HepG2 (cell line): ENCODE measurements around the gene MYOZ1.

ENCODE experiments used
- ESRRA ChIP-seq: sonication (generic); formaldehyde crosslinking; IDR thresholded peaks from 2 replicates; pipeline ENCODE4 v1.5.1; 2020; ENCODE audit warnings: mild to moderate bottlenecking, low read depth, missing genetic modification reagents
- FOXK1 ChIP-seq: sonication (generic); formaldehyde crosslinking; IDR thresholded peaks from 2 replicates; pipeline ENCODE4 v1.4.0; 2020; ENCODE audit warnings: low read depth, missing genetic modification reagents, borderline replicate concordance
- HNF4G ChIP-seq, 2 experiments: sonication (generic) in 1 of 2; formaldehyde crosslinking in 1 of 2; IDR thresholded peaks; 2 replicates each; pipeline versions ENCODE4 v1.4.0 to v1.6.1; 2011 to 2020; ENCODE audit warnings: borderline replicate concordance in 2 of 2, low read depth in 2 of 2, mild to moderate bottlenecking in 2 of 2, low read length in 1 of 2, missing genetic modification reagents in 1 of 2, moderate library complexity in 1 of 2
- ISL2 ChIP-seq: sonication (generic); formaldehyde crosslinking; IDR thresholded peaks from 2 replicates; pipeline ENCODE4 v1.5.0; 2020; ENCODE audit warnings: missing genetic modification reagents
- MAFG ChIP-seq: sonication (generic); formaldehyde crosslinking; IDR thresholded peaks from 2 replicates; pipeline ENCODE4 v1.5.1; 2020; ENCODE audit warnings: mild to moderate bottlenecking, missing genetic modification reagents
- SNRNP70 ChIP-seq: fragments of 200-400 bp; formaldehyde crosslinking; IDR thresholded peaks from 2 replicates; pipeline ENCODE4 v1.6.1; 2017; ENCODE audit warnings: mild to moderate bottlenecking, low read depth, low read length, moderate library complexity
- TBP ChIP-seq: sonication (generic); formaldehyde crosslinking; IDR thresholded peaks from 2 replicates; pipeline ENCODE4 v1.5.0; 2020; ENCODE audit warnings: missing genetic modification reagents
- TF ChIP-seq, protein P1 (sequence below): sonication (generic); formaldehyde crosslinking; IDR thresholded peaks from 2 replicates; pipeline ENCODE4 v1.4.0; 2020; ENCODE audit warnings: mild to moderate bottlenecking, missing genetic modification reagents
- TF ChIP-seq, protein P2 (sequence below): sonication (generic); formaldehyde crosslinking; IDR thresholded peaks from 2 replicates; pipeline ENCODE4 v1.5.0; 2020; ENCODE audit warnings: mild to moderate bottlenecking, missing genetic modification reagents, moderate library complexity
- TF ChIP-seq, protein P3 (sequence below): sonication (generic); formaldehyde crosslinking; IDR thresholded peaks from 2 replicates; pipeline ENCODE4 v1.4.0; 2020; ENCODE audit warnings: missing genetic modification reagents, mild to moderate bottlenecking, borderline replicate concordance
- TF ChIP-seq, protein P4 (sequence below): sonication (generic); formaldehyde crosslinking; IDR thresholded peaks from 2 replicates; pipeline ENCODE4 v1.4.0; 2020; ENCODE audit warnings: missing genetic modification reagents

DNA sequence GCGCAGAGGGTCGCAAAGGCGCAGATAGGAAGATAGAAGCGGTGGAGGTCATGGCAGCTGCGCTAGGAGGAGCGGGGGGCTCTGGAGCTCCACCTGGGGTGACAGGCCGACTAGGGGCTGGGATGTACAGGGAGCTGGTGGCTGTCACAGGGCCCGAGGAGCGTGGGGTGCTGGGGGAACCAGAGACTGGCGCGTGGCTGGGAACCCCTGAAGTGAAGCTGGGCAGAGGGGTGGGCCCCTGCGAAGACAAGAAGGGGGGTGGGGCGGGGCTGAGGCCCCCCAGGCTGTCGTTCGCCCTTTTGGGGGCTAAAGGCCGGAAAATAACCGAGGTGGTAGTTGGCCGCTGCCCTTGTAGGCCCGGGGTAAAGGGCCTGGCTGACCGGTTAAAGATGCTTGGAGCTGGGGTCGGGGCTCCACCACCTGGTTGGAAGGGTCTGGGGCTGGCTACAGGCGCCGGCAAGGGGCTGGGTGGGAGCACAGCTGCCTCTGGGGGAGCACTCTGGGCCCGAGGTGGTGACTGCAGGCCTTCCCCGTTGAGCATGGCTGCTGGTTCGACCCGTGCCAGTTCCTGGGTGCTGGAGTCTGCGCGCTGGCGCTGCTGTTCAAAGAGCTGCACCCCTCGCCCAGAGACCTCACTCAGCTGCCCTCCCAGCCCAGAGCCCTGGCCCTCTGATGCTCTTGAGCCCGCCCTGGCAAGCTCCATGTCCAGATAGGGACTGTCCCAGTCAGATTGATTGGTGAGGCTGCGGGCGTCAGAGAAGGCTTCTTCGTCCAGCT is 6.8 kb upstream of the MYOZ1 start:
- TF ChIP-seq, protein P1, sequence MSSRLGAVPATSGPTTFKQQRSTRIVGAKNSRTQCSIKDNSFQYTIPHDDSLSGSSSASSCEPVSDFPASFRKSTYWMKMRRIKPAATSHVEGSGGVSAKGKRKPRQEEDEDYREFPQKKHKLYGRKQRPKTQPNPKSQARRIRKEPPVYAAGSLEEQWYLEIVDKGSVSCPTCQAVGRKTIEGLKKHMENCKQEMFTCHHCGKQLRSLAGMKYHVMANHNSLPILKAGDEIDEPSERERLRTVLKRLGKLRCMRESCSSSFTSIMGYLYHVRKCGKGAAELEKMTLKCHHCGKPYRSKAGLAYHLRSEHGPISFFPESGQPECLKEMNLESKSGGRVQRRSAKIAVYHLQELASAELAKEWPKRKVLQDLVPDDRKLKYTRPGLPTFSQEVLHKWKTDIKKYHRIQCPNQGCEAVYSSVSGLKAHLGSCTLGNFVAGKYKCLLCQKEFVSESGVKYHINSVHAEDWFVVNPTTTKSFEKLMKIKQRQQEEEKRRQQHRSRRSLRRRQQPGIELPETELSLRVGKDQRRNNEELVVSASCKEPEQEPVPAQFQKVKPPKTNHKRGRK: no peak
- TF ChIP-seq, protein P2, sequence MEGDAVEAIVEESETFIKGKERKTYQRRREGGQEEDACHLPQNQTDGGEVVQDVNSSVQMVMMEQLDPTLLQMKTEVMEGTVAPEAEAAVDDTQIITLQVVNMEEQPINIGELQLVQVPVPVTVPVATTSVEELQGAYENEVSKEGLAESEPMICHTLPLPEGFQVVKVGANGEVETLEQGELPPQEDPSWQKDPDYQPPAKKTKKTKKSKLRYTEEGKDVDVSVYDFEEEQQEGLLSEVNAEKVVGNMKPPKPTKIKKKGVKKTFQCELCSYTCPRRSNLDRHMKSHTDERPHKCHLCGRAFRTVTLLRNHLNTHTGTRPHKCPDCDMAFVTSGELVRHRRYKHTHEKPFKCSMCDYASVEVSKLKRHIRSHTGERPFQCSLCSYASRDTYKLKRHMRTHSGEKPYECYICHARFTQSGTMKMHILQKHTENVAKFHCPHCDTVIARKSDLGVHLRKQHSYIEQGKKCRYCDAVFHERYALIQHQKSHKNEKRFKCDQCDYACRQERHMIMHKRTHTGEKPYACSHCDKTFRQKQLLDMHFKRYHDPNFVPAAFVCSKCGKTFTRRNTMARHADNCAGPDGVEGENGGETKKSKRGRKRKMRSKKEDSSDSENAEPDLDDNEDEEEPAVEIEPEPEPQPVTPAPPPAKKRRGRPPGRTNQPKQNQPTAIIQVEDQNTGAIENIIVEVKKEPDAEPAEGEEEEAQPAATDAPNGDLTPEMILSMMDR (CRISPR knock-in tag): no peak
- TF ChIP-seq, protein P3, sequence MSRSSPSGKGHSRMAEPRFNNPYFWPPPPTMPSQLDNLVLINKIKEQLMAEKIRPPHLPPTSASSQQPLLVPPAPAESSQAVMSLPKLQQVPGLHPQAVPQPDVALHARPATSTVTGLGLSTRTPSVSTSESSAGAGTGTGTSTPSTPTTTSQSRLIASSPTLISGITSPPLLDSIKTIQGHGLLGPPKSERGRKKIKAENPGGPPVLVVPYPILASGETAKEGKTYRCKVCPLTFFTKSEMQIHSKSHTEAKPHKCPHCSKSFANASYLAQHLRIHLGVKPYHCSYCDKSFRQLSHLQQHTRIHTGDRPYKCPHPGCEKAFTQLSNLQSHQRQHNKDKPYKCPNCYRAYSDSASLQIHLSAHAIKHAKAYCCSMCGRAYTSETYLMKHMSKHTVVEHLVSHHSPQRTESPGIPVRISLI (CRISPR knock-in tag): no peak
- no peak for TF ChIP-seq MAFG
- no peak for TF ChIP-seq SNRNP70
- no peak for TF ChIP-seq TBP (CRISPR knock-in tag)
- no peak for TF ChIP-seq HNF4G (IDR thresholded peaks at IDR 0.05; ENCODE audit: borderline replicate concordance, low read depth, low read length)
- TF ChIP-seq HNF4G (CRISPR knock-in tag; IDR thresholded peaks at IDR 0.05; ENCODE audit: borderline replicate concordance, low read depth): no peak
- TF ChIP-seq ISL2 (CRISPR knock-in tag): no peak
- TF ChIP-seq FOXK1 (CRISPR knock-in tag): no peak
- TF ChIP-seq ESRRA: no peak
- TF ChIP-seq, protein P4, sequence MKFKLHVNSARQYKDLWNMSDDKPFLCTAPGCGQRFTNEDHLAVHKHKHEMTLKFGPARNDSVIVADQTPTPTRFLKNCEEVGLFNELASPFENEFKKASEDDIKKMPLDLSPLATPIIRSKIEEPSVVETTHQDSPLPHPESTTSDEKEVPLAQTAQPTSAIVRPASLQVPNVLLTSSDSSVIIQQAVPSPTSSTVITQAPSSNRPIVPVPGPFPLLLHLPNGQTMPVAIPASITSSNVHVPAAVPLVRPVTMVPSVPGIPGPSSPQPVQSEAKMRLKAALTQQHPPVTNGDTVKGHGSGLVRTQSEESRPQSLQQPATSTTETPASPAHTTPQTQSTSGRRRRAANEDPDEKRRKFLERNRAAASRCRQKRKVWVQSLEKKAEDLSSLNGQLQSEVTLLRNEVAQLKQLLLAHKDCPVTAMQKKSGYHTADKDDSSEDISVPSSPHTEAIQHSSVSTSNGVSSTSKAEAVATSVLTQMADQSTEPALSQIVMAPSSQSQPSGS (CRISPR knock-in tag): no peak
